CD14-positive monocyte (primary cell): ENCODE data around the gene EDRF1. TPM values are rescaled to one million over a fixed set of nuclear protein-coding genes. Genes with fewer than 3 reads are reported as not detected.

Source experiments
- DNase-seq, 3 donors: peaks; one replicate each; pipeline ENCODE4 v3.0.0-alpha.2; 2011 to 2022
- H2AFZ ChIP-seq: 2 replicates; pipeline ENCODE4 v1.6.0; 2012; ENCODE audit warnings: mild to moderate bottlenecking, low read depth, low read length, inconsistent platforms; ENCODE audit not compliant: insufficient read depth, poor library complexity, severe bottlenecking
- H3K27ac ChIP-seq, 2 donors: 1 replicate in 1 of 2; 2 replicates in 1 of 2; pipeline ENCODE4 v1.5.1; 2012 to 2013; ENCODE audit warnings: low read length in 2 of 2, control low read depth in 1 of 2, inconsistent platforms in 1 of 2, low read depth in 1 of 2, mild to moderate bottlenecking in 1 of 2
- H3K27me3 ChIP-seq, 2 donors: one replicate each; pipeline versions ENCODE4 v1.6.0 to v1.6.1; 2011 to 2013; ENCODE audit warnings: low read length in 2 of 2; ENCODE audit not compliant: control insufficient read depth in 2 of 2, insufficient read depth in 2 of 2
- H3K36me3 ChIP-seq, 2 donors: replicated peaks in 1 of 2; 1 replicate in 1 of 2; 2 replicates in 1 of 2; pipeline versions ENCODE4 v1.5.1 to v1.6.1; 2012 to 2013; ENCODE audit warnings: low read length in 2 of 2, control low read depth in 1 of 2, inconsistent platforms in 1 of 2, mild to moderate bottlenecking in 1 of 2; ENCODE audit not compliant: insufficient read depth in 2 of 2, control insufficient read depth in 1 of 2
- H3K4me1 ChIP-seq, 2 donors: 1 replicate in 1 of 2; 2 replicates in 1 of 2; pipeline versions ENCODE4 v1.5.1 to v1.6.1; 2012 to 2013; ENCODE audit warnings: low read length in 2 of 2, control low read depth in 1 of 2, inconsistent platforms in 1 of 2, mild to moderate bottlenecking in 1 of 2, moderate library complexity in 1 of 2; ENCODE audit not compliant: insufficient read depth in 2 of 2, control insufficient read depth in 1 of 2
- H3K4me2 ChIP-seq: replicated peaks from 2 replicates; pipeline ENCODE3; 2012; ENCODE audit warnings: low read length, moderate library complexity, mild to moderate bottlenecking; ENCODE audit not compliant: poor library complexity, severe bottlenecking; ENCODE audit errors: extremely low read depth
- H3K4me3 ChIP-seq, 3 experiments: fragments of 200-600 bp in 1 of 3; sonication (generic) in 1 of 3; replicated peaks in 1 of 3; 1 replicate in 2 of 3; 2 replicates in 1 of 3; pipeline ENCODE4 v1.5.1; 2011 to 2013; ENCODE audit warnings: low read length in 3 of 3, mild to moderate bottlenecking in 3 of 3, control low read depth in 2 of 3, low read depth in 2 of 3, inconsistent platforms in 1 of 3, moderate library complexity in 1 of 3
- H3K79me2 ChIP-seq: 2 replicates; pipeline ENCODE4 v1.6.0; 2012; ENCODE audit warnings: mild to moderate bottlenecking, control low read depth, inconsistent platforms, low read length, moderate library complexity; ENCODE audit not compliant: insufficient read depth
- H3K9ac ChIP-seq: 2 replicates; pipeline ENCODE4 v1.6.0; 2017; ENCODE audit warnings: low read length, mild to moderate bottlenecking; ENCODE audit not compliant: insufficient read depth, poor library complexity, severe bottlenecking
- H3K9me3 ChIP-seq, 2 donors: replicated peaks in 1 of 2; 1 replicate in 1 of 2; 2 replicates in 1 of 2; pipeline versions ENCODE4 v1.5.1 to v1.6.1; 2012 to 2013; ENCODE audit warnings: low read length in 2 of 2, control low read depth in 1 of 2; ENCODE audit not compliant: control insufficient read depth in 1 of 2, insufficient read depth in 1 of 2
- H4K20me1 ChIP-seq: 2 replicates; pipeline ENCODE4 v1.6.0; 2012; ENCODE audit warnings: mild to moderate bottlenecking, low read length, control low read depth, moderate library complexity; ENCODE audit not compliant: insufficient read depth
- H3K27ac Mint-ChIP-seq, 7 donors: one replicate each; pipeline ENCODE4 v1.8.0; 2020; ENCODE audit warnings: mild to moderate bottlenecking in 7 of 7, mixed read lengths in 7 of 7, moderate library complexity in 6 of 7, inconsistent platforms in 2 of 7
- H3K27me3 Mint-ChIP-seq, 3 donors: one replicate each; pipeline ENCODE4 v1.8.0; 2021 to 2022; ENCODE audit warnings: low read depth in 3 of 3, mild to moderate bottlenecking in 3 of 3, mixed read lengths in 3 of 3, moderate library complexity in 3 of 3, inconsistent platforms in 1 of 3
- H3K36me3 Mint-ChIP-seq, 2 donors: one replicate each; pipeline ENCODE4 v1.8.0; 2020; ENCODE audit warnings: mixed read lengths in 2 of 2, inconsistent platforms in 1 of 2, mild to moderate bottlenecking in 1 of 2
- H3K4me1 Mint-ChIP-seq: one replicate; pipeline ENCODE4 v1.8.0; 2020; ENCODE audit warnings: mild to moderate bottlenecking, mixed read lengths
- H3K4me3 Mint-ChIP-seq, 2 donors: one replicate each; pipeline ENCODE4 v1.8.0; 2020; ENCODE audit warnings: mild to moderate bottlenecking in 2 of 2, mixed read lengths in 2 of 2, moderate library complexity in 1 of 2
- H3K9me3 Mint-ChIP-seq, 7 donors: one replicate each; pipeline ENCODE4 v1.8.0; 2020 to 2022; ENCODE audit warnings: mixed read lengths in 7 of 7, mild to moderate bottlenecking in 6 of 7, moderate library complexity in 6 of 7, inconsistent platforms in 2 of 7
- WGBS: methylation state at CpG from one replicate; pipeline ENCODE4 v1.1.5; 2013; ENCODE audit warnings: missing lambda C conversion rate; ENCODE audit not compliant: insufficient coverage; 5-methylcytosine and 5-hydroxymethylcytosine counted together
- intact Hi-C, 2 donors: fragments of 100-400 bp; cut with micrococcal nuclease; formaldehyde crosslinking; loops; one replicate each; pipeline versions ENCODE4 v1.15.0 to v1.15.1; 2023
- polyA plus RNA-seq, 3 donors: library from polyadenylated mRNA; depleted of rRNA in 1 of 3; unstranded in 2 of 3; stranded (reverse) in 1 of 3; fragments of 300-500 nt in 2 of 3; fragments of >200 nt in 1 of 3; fragmentation: Illumina TruSeq in 2 of 3; gene quantifications; 1 replicate in 2 of 3; 2 replicates in 1 of 3; pipeline ENCODE4 v1.2.3, GENCODE V29; 2012 to 2021
- TF ChIP-seq, protein P1 (sequence below): fragments of 200-600 bp; IDR thresholded peaks from one replicate; pipeline ENCODE4 v1.8.0; 2022; ENCODE audit warnings: antibody characterized with exemption, mild to moderate bottlenecking

The EDRF1 gene
- polyA plus RNA-seq, 3 donors = 4.6 to 21.4 (median 5.3) TPM

GRCh38 chr10:125684581-125684980, 34.9 kb upstream of the EDRF1 start:
- intact Hi-C loops = no loop called here
- Mint-ChIP-seq H3K27ac (no peak overlapping the region), H3K36me3 (no peaks in the 10 kb centered on the region), H3K27me3 (peaks cover 2 to 6% (median 6%) of the 10 kb centered on the region in 3 donors), H3K4me1 (peaks cover 5% of the 10 kb centered on the region), H3K9me3 (peaks cover 0 to 3% (median 2%) of the 10 kb centered on the region in 7 donors), H3K4me3 (no peak overlapping the region)
- Histone ChIP-seq H4K20me1 (no peaks in the 10 kb centered on the region), H3K27me3 (no peaks in the 10 kb centered on the region), H3K79me2 (no peaks in the 10 kb centered on the region), H3K4me3 (no peak overlapping the region), H3K9me3 (peaks cover 0 to 5% of the 10 kb centered on the region in 2 donors), H3K36me3 (no peaks in the 10 kb centered on the region), H3K27ac (no peak overlapping the region), H2AFZ (no peak overlapping the region), H3K4me1 (peaks cover 0 to 2% of the 10 kb centered on the region in 2 donors), H3K9ac (no peak overlapping the region), H3K4me2 (no peak overlapping the region)
- TF ChIP-seq, protein P1, sequence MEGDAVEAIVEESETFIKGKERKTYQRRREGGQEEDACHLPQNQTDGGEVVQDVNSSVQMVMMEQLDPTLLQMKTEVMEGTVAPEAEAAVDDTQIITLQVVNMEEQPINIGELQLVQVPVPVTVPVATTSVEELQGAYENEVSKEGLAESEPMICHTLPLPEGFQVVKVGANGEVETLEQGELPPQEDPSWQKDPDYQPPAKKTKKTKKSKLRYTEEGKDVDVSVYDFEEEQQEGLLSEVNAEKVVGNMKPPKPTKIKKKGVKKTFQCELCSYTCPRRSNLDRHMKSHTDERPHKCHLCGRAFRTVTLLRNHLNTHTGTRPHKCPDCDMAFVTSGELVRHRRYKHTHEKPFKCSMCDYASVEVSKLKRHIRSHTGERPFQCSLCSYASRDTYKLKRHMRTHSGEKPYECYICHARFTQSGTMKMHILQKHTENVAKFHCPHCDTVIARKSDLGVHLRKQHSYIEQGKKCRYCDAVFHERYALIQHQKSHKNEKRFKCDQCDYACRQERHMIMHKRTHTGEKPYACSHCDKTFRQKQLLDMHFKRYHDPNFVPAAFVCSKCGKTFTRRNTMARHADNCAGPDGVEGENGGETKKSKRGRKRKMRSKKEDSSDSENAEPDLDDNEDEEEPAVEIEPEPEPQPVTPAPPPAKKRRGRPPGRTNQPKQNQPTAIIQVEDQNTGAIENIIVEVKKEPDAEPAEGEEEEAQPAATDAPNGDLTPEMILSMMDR = no peak
- DNase-seq = no peak
- WGBS = 100% methylated on average over 1 of the region's 5 CpGs

- no peak overlapping the region for H3K27ac ChIP-seq
- no peaks in the 10 kb centered on the region for H3K79me2 ChIP-seq
- H3K9ac ChIP-seq = no peak overlapping the region
- H3K4me3 ChIP-seq = no peak overlapping the region
- no CpG with 5 or more reads among the region's 3 CpGs for WGBS
- intact Hi-C loops = no loop called here
- no peaks in the 10 kb centered on the region for H4K20me1 ChIP-seq
- DNase-seq = no peak
- Mint-ChIP-seq H3K27me3 (peaks cover 4 to 10% (median 10%) of the 10 kb centered on the region in 3 donors), H3K9me3 (peaks cover 0 to 3% (median 0%) of the 10 kb centered on the region in 7 donors), H3K4me3 (no peak overlapping the region), H3K27ac (no peak overlapping the region), H3K36me3 (no peaks in the 10 kb centered on the region), H3K4me1 (peaks cover 5% of the 10 kb centered on the region)
- no peak overlapping the region for H3K4me2 ChIP-seq
- no peaks in the 10 kb centered on the region for H3K27me3 ChIP-seq
- H3K4me1 ChIP-seq = peaks cover 0 to 2% of the 10 kb centered on the region in 2 donors
- TF ChIP-seq, protein P1 = no peak
- no peak overlapping the region for H2AFZ ChIP-seq
- no peaks in the 10 kb centered on the region for H3K36me3 ChIP-seq
- H3K9me3 ChIP-seq = peaks cover 0 to 4% of the 10 kb centered on the region in 2 donors
Observed at GRCh38 chr10:125687507-125688185, 31.9 kb upstream of the EDRF1 start.
